Measurements from ENCODE around the gene RNASE8.

DNA sequence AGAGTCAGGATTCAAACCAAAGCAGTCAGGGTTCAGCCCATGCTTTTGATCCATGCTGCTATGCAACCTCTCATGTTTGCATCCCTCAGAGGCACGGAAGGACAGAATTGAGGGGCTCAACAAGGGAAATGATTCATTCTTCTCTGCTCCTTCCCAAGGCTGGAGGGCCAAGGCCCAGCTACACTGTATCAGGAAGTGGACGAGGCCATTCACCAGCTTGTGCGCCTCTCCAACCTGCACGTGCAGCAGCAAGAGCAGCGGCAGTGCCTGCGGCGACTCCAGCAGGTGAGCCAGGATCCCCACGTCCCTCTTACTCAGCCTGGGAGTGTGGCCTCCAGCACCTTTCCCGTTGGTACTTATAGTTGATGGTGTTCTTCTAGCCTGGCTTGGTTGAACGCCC, 21.1 kb downstream of the RNASE8 start:
- no peak for TF ChIP-seq POLR2AphosphoS5 (IDR thresholded peaks at IDR 0.05; ENCODE audit: low read depth, low read length)
- no peak for TF ChIP-seq POLR2A (IDR thresholded peaks at IDR 0.05; ENCODE audit: low read depth, low read length)
